Activated CD8-positive, alpha-beta memory T cell treated with anti-CD3 and anti-CD28 coated beads for 48 hours (primary cell): ENCODE data around the gene RAB41.
"Not testable (repeated sequence)": the region's sequence is repeated elsewhere in the genome, so short reads cannot be mapped to it uniquely, and the experiment has no call there.

Source experiments
- DNase-seq, 3 experiments: peaks; one replicate each; pipeline ENCODE4 v3.0.0-alpha.2; 2020; ENCODE audit warnings: low read depth in 2 of 3, low spot score in 2 of 3

RAB41 gene

DNA sequence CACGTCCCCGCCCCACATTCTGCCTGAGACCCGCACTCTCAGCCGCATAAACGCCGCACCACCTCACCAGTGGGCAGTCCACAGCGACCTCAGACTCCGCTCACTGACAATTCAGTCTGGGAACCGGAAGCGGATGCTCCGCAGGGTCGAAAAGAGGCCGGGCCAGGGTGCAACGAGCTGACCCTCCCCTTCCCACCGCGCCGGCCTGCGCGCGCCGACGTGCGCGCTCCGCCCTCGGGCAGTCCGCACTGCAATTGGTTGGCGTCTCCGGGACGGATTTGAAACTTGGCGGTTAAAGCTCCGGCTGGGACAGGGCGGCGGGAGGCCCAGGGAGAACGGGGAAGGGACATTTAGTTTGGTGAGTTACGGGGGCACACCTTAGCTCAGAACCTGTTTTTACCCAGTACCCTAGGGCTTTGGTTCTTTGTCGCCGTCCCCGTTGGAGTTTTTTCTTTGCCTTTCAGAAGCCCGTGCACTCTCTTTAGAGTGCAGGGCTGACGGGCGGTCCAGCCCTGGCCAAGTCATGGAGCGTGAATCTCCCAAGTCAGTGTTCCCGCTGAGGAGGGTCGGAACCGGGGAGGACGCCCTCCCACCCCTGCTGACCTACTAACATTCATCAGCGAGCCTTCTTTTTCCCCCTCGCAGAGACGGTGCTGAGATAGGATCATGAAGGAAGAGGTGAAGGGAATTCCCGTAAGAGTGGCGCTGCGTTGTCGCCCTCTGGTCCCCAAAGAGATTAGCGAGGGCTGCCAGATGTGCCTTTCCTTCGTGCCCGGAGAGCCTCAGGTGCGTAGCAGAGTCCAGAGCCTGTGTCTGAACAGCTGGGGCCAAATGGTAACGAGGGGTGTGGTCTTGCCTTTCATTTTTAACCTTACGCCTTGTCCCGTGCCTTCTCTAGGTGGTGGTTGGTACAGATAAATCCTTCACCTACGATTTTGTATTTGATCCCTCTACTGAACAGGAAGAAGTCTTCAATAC is 8.1 kb downstream of the RAB41 start, which contains the start of the genes KIF4A and PDZD11:
TSS of gene KIF4A (plus strand) at position 312 of the 978 bp plus-strand sequence. CDS start at position 667, 355 bp downstream.
TSS of gene PDZD11 (minus strand) at position 135 of the 978 bp plus-strand sequence. CDS start 586 bp downstream, outside the sequence.
- DNase-seq: peak; percentile 36 to 68 (median 47)

DNA sequence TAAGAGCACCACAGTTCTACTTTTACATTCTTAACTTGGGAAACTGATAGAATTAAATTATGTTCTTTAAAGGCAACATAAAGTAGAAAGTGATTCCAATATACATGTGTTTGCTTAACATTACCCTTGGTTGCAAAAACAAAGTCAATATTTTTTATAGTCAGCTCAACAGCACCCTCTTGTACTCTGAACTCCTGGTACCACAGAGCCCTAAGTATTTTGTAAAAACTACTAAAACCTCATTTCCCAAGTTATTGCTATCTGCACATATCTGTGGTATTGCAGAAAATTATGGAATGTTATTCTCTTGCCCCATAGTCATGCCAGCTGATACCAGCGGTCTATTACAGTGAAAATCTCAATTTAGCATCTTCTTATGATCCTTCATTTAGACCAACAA is 10.8 kb downstream of the RAB41 start:
- no peak for DNase-seq

DNA sequence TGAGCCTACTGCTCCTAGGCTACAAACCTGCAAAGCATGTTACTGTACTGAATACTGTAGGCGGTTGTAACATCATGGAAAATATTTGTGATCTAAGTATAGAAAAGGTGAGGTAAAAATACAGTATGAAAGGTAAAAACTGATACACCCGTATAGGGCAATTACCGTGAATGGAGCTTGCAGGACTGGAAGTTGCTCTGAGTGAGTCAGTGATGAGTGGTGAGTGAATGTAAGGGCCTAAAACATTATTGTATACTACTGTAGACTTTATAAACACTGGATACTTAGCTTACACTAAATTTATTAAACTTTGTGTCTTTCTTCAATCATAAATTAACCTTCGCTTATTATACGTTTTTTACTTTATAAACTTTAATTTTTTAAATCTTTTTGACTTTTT is 11.6 kb downstream of the RAB41 start:
- no peak for DNase-seq

DNA sequence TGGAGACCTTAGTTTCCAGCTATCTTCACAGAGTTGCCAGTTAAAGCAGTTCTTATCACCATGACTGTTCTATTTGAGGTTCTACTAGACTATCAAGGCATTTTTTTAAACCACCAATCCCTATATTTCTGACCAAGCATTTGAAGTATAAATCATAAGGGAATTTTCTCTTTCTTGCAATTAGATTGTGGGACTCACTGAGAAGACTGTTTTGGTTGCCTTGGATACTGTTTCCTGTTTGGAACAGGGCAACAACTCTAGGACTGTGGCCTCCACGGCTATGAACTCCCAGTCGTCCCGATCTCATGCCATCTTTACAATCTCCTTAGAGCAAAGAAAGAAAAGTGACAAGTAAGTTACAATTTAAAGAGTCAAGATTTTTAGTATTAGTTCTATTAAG is 19.7 kb downstream of the RAB41 start:
- DNase-seq: no peak

DNA sequence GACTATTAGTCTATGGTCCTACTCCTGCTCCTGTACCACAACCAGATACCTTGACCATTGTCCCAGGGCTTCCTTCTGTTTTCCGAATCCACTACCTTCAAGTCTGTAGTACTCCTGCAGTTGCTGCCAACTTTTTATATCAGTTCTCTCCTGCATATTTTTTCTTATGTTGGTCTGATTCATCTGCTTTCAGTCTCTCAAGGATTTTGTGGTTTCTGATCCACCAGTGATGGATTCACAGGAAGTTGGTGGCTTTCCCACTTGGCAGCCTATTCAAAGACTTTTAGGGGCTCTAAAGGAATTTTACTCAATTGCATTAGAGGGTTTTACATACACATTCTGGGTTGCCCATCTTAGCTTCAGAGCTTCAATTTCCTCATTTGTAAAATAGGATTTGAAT is 31.5 kb downstream of the RAB41 start:
- DNase-seq: no peak

DNA sequence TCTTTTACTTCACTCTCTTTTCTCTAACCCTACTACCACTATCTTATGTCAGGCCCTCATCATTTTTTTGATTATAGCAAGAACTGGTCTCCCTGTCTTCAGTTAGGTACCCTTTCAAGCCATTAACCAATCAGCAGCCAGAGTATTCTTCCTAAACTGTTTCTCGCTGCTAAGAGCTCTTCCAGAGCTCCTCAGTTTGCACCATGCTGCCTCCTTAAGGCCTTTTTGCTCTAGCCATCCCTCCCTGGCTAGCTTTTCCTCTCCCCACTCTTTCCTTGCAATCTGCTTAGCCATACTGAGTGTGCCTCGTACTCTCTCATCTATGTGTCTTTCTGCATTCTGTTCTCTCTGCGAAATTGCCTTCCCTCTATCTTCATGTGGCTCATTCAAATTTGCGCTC is 40.8 kb downstream of the RAB41 start:
- no peak for DNase-seq

DNA sequence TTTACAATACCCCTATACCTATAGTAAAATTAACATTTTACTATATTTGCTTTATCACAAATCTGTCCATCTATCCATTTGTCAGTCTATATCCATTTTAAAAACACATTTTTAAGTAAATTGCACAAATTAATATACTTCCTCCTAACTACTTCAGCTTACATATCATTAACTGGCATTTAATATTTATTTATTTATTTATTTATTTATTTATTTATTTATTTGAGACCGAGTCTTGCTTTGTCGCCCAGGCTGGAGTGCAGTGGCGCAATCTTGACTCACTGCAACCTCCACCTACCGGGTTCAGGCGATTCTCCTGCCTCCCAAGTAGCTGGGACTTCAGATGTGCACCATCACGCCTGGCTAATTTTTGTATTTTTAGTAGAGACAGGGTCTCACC is 41.7 kb downstream of the RAB41 start:
- DNase-seq: not testable (repeated sequence)

DNA sequence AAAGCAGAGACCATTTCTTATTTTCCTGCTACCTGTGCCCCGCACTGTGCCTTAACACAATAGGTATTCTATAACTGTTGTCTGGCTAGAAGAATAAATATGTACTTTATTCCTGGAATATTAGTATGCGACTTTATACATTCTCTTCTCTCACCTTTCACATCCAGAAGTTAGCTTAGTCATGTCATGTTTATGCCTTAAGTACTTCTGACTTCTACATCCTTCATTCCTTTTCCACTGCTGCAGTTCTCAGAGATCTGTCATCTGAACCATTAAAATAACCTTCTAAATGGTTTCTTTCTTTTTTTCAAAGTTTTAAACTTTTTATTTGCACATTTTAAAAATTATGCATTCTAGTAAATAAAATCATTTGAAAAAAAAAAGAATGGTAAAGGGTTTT is 42.4 kb downstream of the RAB41 start:
- DNase-seq: no peak

DNA sequence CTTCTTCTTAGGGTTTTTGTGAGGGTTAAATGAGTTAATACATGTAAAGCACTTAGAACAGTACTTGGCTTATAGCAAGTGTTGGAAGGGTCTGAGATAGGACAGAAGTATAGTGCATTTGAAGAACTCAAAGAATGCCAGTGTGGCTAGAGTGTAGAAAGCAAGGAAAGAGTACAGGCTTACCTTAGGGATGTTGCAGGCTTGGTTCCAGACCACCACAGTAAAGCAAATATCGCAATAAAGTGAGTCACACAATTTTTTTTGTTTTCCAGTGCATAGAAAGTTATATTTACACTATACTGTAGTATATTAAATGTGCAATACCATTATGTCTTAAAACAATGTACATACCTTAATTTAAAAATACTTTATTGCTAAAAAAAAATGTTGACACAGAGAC is 49.2 kb downstream of the RAB41 start:
- DNase-seq: no peak

DNA sequence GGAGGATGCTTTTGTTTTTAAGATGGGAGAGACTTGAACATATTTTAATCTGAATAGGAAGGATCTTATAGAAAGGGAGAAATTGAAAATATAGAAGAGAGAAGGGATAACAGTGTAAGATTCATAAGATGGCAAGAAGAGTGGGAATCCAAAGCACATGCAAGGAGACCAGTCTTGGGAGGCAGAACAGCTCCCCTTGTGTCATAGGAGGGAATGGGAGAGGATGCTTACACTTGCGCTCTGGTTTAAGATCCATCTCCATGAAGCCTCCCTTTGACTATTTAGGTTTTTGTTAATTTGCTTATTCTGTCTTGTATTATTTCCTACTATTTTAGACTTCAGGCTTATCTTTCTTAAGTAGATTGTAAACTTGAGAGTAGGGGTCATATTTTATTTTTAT is 50.6 kb downstream of the RAB41 start:
- DNase-seq: no peak
